GM18873 (cell line): ENCODE data around the gene P3H4.

Source experiments
- ATAC-seq: cut with Tn5 transposase; IDR thresholded peaks from one replicate; pipeline ENCODE4 v1.9.1; 2021; ENCODE audit warnings: mild to moderate bottlenecking, moderate library complexity, moderate number of reproducible peaks; ENCODE audit not compliant: unreplicated experiment, low FRiP score

Gene P3H4

DNA sequence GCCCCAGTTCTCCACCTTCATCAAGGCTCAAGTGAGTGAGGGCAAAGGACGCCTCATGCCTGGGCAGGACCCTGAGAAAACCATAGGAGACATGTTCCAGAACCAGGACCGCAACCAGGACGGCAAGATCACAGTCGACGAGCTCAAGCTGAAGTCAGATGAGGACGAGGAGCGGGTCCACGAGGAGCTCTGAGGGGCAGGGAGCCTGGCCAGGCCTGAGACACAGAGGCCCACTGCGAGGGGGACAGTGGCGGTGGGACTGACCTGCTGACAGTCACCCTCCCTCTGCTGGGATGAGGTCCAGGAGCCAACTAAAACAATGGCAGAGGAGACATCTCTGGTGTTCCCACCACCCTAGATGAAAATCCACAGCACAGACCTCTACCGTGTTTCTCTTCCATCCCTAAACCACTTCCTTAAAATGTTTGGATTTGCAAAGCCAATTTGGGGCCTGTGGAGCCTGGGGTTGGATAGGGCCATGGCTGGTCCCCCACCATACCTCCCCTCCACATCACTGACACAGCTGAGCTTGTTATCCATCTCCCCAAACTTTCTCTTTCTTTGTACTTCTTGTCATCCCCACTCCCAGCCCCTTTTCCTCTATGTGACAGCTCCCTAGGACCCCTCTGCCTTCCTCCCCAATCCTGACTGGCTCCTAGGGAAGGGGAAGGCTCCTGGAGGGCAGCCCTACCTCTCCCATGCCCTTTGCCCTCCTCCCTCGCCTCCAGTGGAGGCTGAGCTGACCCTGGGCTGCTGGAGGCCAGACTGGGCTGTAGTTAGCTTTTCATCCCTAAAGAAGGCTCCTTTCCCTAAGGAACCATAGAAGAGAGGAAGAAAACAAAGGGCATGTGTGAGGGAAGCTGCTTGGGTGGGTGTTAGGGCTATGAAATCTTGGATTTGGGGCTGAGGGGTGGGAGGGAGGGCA is 10.7 kb upstream of the P3H4 start:
- no peak for ATAC-seq

DNA sequence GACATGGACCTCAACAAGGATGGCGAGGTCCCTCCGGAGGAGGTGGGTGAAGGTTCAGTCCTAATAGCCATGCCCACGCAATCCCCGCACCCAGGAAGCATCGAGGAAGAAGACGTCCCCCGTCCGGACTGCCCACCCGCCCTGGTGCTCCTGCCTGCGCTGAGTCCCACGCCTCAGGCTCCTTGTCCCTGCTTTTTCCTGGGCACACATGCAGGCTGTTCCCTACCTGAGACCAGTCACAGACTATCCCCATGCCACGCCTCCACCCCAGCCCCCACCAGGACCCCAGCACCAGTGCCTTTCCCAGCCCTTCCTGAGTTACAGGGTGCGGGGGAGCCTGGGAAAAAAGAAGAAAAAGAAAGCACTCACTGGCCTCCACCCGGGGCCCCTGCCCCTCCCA is 10.0 kb upstream of the P3H4 start:
- ATAC-seq = no peak

DNA sequence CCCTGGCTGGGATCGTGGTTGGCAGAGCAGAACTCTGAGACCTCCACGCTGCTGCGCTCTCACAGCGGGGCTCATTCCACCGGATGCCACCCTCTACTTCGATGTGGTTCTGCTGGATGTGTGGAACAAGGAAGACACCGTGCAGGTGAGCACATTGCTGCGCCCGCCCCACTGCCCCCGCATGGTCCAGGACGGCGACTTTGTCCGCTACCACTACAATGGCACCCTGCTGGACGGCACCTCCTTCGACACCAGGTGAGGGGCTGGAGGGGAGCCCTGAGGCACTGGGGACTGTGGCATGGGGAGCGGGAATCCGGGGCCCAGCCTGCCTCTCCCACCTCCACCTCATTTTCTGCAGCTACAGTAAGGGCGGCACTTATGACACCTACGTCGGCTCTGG is 6.3 kb upstream of the P3H4 start:
- no peak for ATAC-seq

DNA sequence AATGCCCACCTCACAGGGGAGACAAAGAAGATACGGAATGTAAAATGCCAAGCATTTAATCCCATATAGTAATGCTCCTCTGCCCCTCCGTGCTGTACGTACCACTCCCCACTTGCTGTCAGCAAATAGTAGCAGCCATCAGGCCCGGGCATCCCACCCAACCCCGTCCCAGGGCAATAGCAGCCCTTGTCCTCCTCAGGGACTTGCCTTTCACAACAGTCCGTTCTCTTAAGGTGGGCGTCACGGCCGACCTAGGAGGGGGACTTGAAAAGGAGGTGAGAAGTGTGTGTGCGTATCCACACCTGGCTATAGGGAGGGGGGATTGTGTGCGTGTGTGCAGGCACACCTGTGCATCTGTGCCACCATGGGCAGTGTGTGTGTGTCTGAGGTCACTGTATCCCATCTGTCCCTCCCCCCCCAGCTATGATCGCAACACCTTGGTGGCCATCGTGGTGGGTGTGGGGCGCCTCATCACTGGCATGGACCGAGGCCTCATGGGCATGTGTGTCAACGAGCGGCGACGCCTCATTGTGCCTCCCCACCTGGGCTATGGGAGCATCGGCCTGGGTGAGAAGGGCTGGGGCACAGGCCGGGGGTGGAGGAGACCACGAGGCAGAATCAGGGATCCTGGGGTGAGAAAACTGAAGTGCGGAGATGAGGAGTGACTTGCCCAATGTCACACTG is 5.0 kb upstream of the P3H4 start:
- ATAC-seq = no peak

DNA sequence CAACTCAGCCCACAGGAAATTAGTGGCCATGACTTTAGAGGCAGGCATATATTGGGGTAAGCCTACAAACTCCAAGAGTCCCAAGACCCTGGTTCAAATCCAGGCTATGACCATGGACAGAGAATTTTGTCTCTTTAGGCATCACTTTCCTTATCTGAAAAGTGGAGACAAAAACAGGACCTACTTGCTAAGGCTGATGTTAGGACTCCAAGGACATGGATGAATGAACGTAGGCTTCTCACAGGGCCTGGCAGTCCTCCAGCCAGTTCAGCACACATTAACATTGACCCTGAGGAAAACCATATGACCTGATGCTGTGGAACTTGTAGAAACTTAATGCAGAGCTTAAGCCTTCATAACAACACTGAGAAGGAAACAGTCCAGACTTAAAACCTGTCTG is 2.4 kb upstream of the P3H4 start:
- no peak for ATAC-seq

DNA sequence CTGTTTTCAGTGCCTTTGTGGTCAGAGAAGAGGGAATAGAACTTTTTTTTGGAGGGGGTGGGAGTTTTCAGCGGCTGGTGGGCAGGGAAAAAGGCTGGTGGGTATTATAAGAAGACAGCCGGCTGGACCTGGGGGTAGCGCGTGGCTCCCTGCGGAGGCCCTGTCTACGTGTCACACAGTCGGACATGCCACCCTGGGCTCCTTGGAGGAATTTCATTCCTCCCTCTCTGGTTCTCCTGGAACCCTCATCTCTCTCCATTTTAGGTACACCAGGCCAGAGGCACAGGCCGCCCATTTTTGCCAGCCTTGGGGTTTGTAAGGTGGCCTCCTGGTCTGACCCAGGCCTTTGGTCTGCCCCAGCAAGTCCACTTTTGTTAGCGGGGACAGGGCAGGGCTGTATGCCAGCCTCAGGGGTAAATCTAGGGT is 2.0 kb upstream of the P3H4 start:
- ATAC-seq = no peak

DNA sequence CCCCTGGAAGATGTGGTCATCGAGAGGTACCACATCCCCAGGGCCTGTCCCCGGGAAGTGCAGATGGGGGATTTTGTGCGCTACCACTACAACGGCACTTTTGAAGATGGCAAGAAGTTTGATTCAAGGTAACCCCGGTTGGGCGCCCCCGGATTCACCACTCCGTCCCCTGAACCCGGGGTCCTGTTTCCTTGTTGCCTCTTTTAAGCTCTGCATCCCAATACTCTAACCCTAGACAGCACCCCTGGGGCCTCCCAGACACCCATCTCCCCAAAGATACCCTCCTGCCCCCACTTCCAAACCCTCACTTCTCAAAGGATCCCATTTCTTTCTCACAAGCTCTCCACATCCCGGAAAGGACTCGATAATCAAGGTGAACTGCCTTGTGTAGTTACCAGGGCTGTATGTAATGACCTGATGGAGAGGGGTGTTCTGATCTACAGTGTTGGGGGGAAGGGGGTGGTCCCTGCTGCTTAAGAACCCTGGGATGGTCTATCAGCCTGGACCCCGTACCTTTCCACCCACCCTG is 1.5 kb upstream of the P3H4 start:
- no peak for ATAC-seq

DNA sequence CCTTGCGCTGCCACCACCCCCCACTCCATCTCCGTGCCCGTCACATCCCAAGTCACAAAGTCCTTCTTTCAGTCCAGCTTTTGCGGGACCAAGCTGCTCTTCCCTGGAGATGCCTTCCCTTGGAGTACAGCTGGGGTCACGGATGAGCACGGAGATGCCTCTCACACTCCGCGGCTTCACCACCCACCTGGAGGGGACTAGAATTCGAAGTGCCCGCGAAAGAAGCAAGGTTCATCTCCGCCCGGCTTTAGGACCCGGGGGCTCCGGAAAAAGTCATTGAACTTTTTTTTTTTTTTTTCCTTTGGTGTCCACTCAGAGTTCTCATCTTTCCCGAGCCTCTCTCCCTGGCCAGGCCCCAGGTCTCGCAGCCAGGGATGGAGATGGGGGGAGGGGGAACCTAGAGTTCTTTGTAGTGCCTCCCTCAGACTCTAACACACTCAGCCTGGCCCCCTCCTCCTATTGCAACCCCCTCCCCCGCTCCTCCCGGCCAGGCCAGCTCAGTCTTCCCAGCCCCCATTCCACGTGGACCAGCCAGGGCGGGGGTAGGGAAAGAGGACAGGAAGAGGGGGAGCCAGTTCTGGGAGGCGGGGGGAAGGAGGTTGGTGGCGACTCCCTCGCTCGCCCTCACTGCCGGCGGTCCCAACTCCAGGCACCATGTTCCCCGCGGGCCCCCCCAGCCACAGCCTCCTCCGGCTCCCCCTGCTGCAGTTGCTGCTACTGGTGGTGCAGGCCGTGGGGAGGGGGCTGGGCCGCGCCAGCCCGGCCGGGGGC is 817 bp upstream of the P3H4 start, which contains the start of gene FKBP10:
TSS of gene FKBP10 (plus strand) at position 624 of the 771 bp plus-strand sequence. CDS start at position 655, 31 bp downstream.
- no peak for ATAC-seq

DNA sequence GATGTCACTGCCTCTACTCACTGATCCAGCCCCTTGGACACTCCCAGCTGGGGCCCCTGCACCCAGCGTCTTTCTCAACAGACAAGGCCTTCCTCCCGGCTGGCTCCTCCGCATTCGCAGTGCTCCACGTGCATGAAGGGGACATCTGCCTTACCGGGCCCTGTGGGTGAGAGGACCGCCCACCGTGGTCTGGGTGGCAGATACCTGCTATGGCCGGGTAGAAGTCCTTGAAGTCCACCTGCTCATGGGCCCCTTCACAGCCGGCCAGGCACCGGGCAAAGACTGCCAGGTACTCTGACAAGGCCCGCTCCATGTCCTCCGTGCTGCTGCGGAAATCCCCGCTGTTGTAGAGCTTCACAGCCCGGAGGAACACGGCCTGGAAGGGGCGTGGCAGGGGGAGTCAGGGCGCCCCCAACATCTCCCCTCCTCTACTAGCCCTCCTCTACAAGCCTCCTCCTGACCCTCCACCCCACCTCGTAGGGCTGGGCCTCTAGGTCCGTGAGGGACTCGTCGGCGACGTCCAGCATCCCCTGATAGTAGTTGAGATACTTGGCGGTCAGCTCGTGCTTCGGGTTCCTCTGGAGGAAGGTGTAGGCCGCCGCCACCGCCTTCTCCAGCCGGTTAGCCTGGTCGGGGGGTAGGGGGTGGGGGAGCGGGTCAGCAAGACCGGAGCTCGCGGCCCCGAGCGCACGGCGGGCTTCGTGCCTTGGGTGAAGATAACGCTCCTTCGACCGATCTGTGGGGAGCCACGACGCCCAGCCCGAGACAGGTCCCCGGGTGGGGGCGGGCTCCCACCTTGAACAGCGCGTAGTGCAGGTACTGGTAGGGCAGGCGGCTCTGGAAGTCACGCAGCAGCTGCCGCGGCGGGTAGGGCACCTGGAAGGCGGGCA is 845 bp downstream of the P3H4 start:
- ATAC-seq = no peak

DNA sequence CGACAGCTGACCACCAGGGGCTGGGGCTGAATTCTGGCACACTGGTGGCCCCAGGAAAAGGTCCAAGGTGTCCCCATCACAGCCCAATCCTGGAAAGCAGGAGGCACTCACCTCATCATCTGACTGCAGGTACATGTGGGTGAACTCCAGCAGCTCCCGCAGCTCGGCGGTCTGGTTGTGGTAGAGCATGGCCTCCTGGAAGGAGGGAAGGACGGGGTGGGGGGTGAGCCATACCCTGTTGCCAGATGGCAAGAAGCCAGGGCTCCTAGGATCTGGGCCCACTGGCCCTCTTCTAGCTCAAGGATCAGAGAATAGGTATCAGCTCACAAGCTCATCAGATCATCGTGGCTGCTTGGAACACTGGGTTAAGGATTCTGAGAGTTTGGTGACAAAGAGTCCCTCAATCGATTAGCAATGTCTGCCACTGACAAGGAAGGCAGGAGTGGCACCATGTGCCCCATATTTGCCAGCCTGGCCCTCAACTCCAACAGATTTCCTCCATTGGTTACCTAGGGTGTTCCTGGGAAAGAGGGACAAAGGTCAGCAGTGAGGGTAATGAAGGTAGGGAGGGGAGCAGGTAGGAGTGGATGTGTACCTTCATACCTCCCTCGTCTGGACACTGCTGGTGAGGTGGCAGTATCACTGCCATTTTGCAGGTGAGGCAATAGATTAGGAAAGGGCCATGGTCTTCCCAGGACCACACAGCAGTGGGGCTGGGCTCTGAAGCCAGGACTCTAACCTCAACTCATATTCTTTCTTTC is 4.9 kb downstream of the P3H4 start:
- no peak for ATAC-seq

DNA sequence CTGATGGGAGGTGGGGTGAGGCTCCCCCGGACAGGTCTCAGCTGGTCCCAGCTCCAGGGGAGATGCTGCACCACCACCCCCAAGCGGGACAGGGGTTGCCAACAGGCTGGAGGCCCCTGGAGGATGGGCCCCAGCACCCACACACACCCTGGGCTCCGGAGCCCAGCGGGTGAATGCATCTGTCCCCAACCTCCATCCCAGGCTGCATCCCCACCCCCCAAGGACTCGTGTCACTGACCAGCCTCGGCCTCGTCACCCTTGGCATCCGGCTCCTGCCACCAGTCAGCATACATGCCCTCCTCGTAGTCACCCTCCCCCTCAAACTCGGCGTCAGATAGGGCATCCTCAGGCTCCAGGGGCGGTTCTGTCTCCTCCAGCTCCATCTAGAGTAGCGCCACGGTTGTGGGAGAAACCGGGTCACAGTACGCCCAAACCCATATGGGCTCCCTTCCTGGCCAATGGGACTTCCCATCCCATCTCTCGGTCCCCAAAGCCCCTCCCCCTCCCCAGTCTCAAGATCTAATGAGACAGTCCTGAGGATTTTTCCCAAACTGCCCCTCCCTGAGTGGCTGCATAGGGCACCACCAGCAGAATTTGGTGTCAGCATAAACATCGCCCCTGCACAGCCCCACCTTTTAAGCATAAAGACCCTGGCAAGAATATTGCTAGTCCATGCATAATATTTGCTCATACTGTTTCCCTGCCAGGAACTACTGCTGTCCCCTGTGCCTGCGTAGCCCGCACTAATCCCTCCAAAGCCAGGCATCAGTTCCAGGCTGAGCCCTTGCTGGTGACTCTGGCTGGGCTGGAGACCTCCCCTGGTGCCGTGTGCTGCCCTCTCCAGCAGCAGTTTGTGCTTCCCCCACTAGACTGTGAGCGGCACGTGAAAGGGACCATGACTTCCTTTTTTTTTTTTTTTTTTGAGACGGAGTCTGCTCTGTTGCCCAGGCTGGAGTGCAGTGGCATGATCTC is 8.4 kb downstream of the P3H4 start:
- ATAC-seq = no peak

DNA sequence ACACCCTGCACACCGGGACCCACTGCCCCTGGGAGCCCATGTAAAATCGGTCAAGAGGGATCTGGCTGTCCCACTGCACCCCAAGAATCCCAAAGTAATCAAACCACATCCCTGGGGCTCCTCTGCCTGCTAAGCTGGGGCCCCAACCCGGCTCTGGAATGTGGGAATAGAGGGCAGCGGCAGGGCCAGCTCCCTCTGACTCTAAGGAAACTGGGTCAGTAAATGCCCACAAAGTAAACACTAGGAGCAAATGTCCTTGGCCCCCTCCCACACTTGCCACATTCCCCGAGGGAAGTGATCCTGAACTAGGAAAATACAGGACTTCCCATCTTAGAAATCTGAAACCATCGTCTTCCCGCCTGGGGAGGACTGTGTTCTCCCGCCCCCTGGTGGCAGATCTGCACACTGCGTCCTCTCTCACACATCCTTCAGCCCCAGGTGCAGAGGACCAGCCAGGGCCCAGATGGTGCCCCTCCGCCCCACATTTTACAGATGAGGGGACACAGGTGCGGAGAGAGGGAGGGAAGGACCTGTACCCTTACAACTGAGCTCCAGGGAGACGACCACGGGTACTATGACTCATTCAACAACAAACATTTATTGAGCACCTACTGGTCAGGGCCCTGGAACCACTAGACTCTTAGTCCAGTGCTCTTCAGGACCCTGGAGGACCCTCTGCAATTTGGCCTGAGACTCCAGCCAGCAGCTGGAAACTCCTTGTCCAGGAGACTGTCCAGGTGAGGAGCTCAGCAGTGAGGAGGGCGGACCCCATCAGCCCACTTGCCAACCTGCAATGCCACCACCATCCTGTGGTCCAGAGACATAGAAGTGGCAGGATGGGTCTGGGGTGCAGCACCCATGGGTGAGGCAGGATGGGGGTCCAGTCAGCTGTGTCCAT is 10.1 kb downstream of the P3H4 start:
- no peak for ATAC-seq

DNA sequence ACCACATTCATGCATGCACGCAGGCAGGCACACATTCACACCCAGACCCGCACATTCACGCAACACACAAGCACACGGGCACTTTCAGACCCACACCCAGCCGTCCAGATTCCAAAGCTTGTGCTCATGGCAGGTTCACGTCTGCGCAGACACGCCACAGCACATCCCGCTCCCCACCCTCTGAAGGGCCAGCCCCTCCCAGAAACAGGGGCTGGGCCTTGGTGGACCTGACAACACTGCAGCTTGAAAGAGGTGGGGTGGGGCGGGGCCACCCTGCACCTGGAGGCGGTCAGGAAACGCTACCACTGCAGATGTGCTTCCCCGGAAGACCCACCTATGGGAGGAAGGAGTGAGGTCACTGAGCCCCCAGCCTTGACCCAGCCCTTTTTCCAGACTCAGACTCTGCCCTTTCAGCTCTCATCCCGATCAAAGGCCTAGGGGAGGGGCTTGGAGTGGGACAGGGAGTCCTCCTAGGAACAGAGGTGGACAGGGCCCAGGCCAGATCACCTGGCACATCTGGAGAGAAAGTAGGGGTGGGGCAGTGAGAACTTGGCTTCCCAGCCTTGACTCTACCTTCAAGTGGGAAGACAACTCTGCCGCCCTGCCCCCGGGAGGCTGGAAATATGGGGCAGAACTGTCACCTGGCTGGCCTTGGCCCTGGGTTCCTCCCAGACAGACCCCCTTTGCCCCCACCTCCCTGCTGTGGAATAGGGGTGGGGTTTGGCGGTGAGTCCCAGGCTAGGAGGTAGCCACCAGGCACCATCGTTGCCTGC is 11.0 kb downstream of the P3H4 start:
- ATAC-seq = no peak

DNA sequence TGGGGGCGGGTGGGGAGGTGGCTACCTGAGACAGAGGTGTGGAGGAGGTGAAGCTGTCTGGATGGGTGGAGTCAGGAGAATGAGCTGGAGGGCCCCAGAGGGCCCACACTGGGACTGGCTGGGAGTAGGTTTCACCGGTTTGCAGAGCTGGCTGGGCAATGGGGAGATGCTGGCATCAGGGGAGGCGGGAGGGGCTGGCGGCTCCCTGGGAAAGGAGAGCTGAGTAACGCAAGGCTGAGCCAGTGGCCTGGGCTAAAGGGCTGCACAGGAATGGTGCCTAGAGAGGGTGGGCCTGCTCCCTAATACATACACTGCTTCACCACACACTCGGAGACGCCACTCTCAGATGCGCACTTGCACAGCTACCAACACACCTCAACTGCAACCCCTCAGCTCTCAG is 12.4 kb downstream of the P3H4 start:
- no peak for ATAC-seq

DNA sequence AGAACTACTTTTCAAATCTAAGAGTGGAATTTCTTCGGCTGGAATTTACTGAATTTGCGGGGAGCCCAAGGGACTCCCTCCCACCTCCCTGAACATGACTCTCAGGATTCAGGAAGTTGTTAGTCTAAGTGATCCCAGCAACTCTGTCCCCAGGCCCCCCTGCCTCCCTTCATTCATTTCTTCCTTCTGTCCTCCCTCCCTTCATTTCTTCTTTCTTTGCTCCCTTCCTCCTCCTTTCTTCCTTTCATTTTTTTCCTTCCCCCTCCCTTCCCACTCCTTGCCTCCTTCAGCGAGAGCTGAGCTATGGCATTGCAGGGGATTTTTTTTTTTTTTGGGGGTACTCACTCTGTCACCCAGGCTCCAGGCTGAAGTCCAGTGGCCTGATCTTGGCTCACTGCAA is 14.4 kb downstream of the P3H4 start:
- ATAC-seq = no peak
